NCI-H2029 treated with DMSO at 0.1 percent for 48 hours (cell line): ENCODE data around the gene OTOG.

ENCODE experiments used
- DNase-seq: peaks from one replicate; lab custom pipeline; 2025; lab: John Stamatoyannopoulos, UW

The OTOG gene

DNA sequence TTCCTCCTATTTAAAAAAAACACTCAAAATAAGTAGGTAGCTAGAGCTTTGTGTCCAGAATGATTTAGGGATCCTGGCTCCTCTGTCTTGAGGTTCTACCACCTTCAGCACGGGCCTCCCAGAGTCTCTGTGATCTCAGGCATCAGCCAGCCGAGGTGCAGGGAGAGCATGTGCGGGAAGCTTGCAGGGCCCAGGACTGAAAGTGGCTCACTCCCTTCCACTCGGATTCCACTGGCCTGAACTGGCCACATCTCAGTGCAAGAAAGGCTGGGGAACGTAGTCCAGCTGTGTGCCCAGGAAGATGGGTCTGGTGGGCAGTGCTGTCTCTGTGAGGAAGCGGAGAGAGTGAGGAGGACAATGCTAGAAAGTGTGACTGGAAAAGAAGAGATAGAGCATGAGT, 104.0 kb downstream of the OTOG start:
- DNase-seq = no peak

DNA sequence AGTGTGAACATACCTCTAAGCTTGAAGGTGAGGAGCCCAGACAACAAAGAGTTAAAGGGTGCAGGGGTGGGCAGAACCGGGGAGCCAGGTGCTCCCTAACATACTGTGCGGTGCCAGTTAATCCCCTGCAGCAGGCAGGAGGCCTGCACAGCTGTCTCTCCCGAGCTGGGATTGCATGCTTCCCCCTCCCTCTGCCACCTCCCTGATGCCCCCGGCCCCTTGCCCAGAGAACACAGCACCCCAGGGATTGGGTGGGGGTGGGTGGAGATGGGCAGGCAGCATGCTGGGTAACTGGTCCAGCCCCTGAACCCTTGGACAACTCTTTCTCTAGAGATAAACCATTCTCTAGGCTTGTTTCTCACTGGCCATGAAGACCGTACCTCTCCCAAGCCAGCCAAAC, 104.6 kb downstream of the OTOG start:
- no peak for DNase-seq

DNA sequence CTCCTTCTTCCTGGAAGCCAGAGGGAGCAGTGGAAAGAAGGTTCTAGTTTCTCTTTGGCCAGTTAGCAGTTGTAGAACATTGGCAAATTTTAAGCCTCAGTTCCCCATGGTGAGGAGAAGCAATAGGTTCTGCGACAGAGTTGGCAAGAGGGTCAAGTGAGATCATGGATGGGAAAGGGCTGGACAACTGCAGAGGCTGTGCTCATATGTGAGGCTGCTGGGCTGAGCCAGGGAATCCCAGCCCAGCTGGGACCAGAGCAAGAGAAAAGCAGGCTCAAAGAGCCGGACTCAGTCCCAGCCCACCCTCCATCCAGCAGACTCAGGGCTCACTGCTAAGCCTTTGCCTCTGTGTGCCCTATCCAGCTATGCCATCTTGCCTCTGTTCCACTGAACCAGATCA, 105.5 kb downstream of the OTOG start:
- DNase-seq = no peak

DNA sequence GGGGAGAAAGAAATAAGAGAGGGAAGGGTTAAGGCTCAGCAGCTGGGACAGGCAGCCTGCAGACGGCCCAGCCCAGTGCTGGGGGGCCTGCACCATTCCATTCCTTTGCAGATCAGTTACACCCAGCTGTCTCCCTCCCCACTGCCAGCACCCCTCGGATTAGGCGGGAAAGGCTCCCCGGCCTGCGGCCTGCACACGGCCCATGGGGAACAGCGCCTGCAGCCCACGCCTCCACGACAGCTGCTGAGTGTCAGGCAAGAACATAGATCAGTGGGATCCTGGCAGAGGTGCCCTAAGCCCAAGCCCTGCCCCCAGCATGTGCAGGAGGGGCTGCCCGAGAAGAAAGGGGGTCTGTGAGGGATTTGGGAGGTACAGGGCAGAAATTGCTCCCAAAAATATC, 106.6 kb downstream of the OTOG start:
- DNase-seq = no peak

DNA sequence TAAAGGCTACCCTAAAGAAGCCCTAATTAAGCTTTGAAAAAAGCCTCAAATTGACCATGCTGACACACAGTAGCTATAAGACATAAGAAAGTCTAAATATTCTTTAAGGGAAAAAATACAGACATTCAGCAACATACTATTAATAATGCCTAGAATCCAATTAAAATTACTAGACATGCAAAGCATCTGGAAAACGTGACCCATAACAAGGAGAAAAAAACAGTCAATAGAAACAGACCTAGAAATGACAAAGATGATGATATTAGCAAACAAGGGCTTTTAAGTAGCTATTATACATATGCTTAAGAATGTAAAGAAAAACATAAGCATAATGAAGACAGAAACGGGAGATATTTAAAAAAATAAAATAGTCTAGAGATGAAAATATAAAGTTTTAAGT, 108.6 kb downstream of the OTOG start:
- DNase-seq = no peak

DNA sequence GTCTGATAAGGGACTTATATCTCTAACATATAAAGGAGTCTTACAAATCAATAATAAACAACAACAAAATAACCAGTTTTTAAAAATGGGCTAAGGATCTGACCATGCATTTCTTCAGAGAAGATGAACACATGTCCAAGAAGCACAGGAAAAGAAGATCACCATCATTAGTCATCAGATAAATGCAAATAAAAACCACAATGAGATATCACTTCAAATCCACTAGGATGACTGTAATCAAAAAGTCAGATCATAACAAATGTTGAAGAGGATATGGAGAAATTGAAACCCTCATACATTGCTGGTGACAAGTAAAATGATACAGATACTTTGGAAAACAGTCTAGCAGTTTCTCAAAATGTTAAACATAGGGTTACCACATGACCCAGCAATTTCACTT, 111.2 kb downstream of the OTOG start:
- no peak for DNase-seq

DNA sequence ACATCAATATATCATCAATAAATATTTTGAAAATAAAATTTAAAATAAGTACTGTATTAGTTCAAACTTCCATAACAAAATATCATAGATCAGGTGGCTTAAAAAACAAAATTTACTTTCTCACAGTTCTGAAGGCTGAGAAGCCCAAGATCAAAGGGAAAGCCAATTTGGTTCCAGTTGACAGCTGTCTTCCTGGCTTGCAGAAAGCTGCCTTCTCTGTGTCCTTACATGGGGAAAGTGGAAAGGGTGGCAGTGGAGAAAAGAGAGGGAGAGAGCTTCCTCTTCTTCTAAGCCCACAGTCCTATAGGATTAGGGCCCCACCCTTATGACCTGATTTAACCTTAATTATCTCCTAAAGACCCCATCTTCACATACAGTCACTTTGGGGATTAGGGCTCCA, 121.1 kb downstream of the OTOG start:
- DNase-seq = no peak

DNA sequence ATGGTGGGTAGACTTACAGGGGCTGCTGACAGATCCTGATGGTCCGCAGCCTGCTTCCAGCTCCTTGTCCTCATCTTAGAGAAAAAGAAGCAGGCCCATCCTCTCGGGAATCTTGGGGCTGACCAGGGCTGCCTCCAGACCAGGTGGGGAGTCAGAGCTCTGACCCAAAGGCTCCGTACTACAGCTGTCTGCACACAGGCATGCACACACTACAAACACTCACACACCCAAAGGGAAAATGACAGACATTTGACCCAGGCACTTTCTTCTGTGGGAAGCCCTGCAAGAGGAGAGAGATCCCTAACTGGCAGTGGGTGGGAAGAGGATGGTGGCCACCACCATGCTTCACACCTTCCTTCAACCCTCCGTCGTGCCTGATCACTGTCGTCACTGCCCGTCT, 125.4 kb downstream of the OTOG start:
- no peak for DNase-seq

DNA sequence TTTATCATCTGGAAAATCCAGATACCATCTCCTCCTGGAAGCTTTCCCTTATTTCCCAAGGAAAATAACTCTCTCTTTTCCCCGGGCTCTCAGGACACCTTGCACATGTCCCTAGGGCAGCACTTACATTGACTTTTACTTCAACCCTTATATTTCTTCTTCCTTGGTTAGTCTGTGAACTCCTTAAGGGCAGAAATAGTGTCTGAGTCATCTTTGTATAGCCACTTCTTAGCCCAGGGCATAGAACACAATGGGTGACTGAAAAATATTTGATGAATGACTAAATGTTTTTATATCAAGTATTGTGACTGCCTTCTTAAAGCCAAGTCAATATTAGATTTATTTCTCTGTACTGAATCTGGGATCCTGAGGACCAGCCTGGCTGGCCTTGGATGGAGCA, 126.9 kb downstream of the OTOG start:
- no peak for DNase-seq

DNA sequence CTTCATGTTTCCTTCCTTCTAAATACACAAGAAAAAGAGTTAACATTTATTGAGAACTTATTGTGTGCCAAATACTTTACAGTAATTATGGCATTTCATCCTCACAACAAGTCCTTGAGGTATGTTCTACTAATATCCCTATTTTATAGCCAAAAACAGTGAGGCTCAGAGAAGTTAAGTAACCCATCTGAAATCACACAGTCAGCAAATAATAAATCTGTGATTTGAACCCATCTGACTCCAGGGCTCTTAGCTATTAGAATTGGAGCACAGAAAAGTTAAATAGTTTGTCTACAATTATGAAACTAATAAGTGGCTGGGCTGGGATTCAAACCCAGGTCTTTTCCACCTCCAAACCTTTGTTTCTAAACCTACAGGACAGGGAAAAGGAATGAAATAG, 135.8 kb downstream of the OTOG start:
- no peak for DNase-seq

DNA sequence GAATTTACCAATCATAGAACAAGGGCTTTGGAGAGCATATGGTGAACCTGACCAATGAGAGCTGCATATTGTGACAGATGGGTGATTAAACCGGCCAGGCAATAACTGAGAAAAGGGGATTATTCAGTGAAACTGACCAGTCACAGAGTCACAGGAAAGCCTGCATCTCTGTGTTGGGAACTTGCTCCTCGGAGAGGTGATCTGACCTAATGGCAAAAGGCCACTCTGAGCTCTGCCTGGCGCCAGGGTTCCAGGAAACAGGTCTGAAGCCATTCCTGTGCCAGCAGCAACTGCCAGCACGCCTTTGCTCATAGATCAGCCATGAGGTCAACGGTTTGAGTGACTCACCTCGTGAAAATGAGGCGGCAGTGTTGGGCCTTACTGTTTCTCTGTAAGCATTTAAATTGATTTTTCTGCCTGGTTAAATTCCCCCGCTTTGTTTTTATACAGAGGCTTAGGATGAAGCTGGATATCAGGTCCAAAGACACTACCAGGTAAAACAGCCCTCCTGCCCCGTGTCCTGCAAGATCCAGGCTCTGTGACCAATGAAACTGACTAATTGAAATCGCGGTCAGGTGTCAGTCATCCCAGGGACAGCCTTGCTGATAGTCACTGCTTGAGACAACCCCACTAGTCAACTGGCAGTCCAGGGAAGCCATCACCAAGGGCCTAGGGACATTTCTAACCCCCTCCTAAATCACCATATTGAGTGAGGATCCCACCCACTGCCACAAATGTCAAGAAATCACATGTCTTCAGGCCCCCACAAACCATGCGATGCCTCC, 136.5 kb downstream of the OTOG start:
- no peak for DNase-seq

DNA sequence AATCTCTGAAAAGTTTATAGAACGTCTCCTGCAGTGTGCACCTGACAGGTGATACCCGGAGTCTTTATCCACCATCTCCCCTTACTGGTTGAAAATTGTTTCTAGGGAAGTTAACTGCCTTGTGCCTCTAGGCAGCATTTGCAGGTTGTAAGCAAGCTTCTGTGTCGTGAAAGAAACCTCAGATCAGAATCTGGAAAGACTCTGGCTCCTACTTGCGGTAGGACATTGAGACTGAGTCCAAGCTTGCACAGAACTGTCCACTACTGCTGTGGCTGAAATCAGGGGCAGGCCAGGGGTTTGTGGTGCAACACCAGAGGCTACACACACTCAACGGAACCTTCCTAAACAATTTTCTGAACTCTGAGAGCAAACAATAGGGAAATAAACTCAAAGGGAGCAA, 137.5 kb downstream of the OTOG start:
- no peak for DNase-seq

DNA sequence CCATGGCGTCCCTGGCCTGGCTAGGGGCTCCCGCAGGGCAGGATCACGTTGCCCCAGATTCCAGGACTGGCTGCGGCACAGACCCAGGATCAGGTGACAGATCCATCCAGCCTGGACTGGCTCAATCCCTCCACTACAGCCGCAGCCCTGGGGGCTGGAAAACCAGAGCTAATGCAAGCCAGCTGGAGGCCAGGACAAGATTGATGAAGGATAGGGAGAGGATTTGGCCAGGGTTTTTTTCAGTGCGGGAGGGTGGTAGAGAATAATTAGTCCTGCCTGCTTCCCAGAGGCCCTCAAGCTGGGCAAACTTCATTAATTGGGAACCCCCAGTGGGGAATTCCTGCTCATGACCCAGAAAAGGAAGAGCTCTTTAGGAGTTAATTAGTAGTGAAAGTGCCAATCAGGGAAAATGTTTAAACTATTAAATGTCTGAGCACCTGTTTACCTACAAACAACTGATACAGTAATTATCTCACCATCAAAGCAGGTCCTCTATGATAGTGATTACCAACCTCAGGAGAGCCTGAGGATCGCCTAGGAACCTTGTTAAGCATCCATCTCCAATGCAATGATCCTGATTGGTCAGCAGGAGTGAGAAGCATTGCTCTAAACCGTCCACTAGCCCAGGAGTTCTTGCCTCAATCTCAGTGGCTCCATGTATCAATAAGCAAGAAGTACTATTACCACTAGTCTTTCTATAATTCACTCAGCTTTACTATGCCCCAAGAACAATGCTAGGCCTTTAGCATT, 139.3 kb downstream of the OTOG start:
- DNase-seq = no peak

DNA sequence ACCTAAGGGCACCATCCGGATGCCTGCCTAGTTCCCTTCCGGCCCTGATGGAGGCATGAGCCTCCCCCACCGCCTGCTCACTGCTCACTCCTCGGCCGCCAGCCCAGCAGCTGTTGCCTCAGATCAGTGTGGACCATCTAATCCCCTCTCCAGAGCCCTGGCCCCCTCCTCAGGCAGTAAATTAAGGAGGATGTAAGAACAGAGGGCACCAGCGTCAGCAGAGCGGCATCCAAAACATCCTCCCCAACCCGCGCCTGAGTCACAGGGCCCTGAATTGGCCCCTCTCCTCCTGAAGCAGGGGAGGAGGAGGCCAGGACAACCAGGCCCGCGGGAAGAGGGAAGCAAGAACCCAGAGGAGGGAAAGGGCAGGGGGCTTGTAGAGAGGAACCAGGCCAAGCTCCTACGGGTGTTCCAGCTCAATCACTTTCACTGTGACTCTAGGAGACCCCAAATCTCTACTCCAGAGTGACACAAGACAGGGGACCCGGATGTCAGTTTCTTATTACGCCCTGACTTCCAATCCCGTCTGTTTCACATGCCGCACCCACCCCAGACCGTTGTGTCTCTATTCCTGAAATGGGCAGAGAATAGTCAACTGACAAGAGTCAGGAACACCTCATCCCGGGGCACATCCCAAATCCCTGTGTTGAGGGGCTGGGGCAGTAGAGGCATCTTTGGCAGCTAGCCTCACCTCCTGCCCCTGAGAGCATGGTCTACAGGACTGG, 141.0 kb downstream of the OTOG start:
- DNase-seq = no peak

DNA sequence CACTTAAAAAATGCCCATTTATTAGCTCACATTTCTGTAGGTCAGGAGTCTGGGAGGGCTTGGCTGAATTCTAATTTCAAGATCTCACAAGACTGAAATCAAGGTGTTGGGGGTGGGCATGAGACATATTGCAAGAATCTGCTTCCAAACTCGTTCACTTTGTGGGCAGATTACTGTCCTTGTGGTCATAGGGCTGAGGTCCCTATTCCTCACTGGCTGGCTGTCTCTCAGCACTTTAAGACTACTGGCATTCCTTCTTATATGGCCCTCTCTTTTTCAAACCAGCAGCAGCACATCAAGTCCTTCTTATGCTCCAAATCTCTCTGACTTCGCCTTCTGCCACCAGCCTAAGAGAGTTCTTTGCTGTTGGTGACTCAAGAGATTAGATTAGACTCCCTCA, 144.5 kb downstream of the OTOG start:
- DNase-seq = no peak

DNA sequence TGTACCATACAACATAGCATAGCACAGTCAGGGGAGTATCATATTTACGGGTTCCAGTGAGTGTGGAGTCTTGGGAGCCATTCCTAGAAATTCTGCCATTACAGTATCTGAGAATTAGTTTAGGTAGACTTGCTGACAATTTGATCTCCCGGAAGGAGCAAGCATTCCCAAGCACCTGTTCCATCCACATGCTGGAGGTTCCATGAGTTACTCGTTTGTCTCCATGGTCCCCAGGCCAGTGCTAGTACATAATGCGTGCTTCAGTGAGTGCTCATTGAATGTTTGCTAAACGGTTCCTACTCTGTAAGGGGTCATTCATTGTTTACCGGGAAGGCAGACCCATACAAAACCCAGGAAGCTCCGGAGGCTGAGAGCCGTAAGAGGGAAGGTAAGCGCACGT, 144.9 kb downstream of the OTOG start:
- DNase-seq = no peak

DNA sequence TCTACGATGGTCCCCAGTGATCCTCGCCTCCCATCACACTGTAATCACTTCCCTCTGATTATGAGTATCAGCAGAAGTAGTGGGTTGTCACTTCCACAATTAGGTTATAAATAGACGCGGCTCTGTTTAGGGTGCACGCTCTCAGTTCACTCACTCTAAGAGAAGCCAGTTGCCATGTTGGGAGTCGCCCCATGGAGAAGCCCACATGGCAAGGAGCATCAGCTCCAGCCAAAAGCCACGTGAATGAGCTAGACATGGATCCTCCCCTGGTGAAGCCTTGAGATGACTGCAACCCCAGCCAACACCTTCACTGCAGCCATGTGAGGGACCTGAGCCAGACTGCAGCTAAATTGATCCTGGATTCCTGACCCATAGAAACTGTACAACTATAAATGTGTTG, 145.9 kb downstream of the OTOG start:
- DNase-seq = no peak

DNA sequence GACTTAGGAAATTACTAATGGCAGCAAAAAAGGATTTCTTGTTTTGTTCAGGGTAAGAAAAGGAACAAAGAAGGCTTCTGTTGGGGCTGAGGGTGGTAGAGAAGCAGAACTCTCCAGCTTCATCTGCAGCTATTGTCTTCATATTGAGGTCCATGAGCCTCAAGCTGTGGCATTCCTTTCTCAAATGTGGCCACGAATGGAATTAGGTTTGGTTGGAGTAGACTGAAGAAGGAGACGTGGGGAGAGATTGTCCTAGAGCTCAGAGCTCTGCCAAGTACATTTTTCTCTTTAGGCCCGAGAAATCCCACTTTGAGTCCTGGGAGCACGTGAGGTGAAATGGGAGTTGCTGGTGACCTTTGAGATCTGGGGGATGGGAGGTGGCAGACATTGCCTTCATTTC, 146.5 kb downstream of the OTOG start:
- DNase-seq = no peak

DNA sequence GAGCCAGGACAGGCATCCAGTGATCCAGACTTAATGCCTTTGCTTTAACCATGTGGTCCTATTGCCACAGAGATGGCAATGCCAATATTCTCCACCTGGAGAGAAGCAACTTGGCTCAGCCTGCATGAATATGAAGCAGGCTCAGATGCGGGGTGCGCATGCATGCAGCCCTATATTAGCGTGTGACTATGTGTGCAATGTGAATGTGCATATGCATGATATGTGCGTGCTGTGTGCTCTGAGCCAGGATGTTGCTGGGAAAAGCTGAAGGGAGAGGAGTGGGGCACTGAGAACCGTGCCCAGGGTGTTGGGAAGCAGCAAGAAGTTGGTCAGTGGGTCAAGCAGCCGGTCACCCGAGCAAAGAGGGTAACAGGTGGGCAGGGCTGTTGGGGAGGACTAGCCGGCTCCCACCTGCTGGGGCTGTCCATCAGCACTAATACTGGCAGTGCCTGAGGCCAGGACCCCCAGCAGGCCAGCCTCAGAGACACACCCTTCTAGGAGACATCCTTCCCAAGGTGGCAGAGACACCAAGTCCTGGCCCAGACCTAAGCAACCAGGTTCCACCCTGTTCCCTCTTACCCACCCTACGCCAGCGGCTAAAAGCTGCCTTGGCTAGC, 147.5 kb downstream of the OTOG start:
- no peak for DNase-seq

DNA sequence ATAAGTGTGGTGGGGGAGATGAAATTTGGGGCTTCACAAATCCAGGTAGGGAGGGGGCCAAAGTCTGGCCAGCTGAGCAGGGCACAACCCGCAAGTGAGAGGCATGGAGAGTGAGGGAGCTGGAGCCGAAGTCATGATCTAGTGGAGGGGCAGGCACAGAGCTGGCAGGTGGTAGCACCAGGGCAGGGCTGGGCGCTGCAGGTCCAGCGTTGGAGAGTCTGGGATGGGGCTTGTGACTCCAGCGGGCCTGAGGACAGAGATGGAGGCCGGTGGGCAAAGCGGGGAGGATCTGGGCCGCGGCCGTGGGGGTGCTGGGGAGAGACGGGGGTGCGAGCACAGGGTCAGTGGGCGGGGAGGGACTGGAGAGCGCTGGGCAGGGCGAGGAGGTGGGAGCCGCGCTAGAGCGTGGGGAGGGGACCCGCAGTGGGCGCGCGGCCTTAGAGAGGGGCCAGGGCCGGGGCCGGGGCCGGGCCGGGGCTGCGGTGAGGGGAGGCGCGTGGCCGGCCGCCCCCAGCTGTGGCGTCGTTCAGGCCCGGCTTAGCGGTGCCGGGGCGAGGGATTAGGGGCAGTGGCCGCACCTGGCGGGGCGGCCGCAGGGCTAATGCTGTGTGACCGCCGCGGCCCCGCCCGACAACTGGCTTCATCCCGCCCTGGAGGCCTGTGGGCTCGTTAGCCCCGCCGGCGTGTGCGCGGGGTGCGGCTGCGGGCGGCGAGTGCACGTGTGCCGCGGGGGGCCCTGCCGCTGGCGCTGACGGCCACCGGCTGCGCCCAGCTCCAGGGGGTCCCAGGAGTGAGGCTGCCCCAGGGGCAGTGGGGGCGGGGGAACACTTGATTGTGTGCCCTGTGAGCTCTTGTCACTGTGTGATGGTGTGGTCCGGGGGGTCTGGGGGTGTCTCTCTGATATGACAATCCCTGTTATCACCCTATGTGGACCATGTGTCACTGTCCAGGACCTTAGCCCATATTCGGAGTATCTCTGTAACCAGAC, 148.7 kb downstream of the OTOG start:
- DNase-seq = no peak

DNA sequence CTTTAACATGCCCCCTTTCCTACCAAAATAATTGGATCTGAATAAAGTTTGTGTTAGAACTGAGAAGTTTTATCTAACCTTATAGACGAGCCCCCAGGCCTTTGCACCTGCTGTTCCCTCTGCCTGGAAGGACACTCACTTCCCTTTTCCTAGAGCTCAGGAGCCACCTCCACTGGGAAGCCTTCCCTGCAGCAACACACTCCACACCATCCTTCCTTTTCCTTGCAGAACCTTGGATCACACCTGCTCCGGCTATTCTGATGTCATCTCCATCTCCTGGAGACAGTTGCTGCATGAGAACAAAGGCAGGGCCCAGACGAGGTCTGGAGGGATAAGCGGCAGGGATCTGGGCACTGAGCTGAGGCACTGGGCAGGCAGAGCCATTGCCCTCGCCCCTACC, 149.7 kb downstream of the OTOG start:
- no peak for DNase-seq
